Endothelial cell of umbilical vein (primary cell): Measurements from ENCODE around the gene CD74. TPM values are rescaled to one million over a fixed set of nuclear protein-coding genes. Genes with fewer than 3 reads are reported as not detected.

ENCODE experiments used
- BruUV-seq: library from RNA; stranded (reverse); fragments of 400-500 nt; replicated peaks from 2 replicates; lab custom pipeline; 2021; lab: Mats Ljungman, UMichigan
- CTCF ChIA-PET: fragments of 300-600, 350-600 bp; sonication (Branson Sonifier 250); formaldehyde crosslinking; loops from one replicate; lab custom pipeline; 2021; ENCODE audit warnings: antibody characterized with exemption, inconsistent platforms; lab: Charles Lee
- POLR2A ChIA-PET: fragments of 300-600, 350-600 bp; sonication (Branson Sonifier 250); formaldehyde crosslinking; loops from one replicate; lab custom pipeline; 2021; ENCODE audit warnings: antibody characterized with exemption, inconsistent platforms; lab: Charles Lee
- DNase-seq: peaks from one replicate; pipeline ENCODE4 v3.0.0-alpha.2; 2011; ENCODE audit warnings: low read depth, low spot score
- FAIRE-seq: peaks from 2 replicates; lab custom pipeline; 2011; peaks lifted over from hg19 to GRCh38; lab: Jason Lieb, UNC
- H2AFZ ChIP-seq: 2 replicates; pipeline ENCODE4 v1.6.0; 2012; ENCODE audit warnings: low read depth, low read length, control low read depth, inconsistent platforms
- H3K27ac ChIP-seq: 2 replicates; pipeline ENCODE4 v1.5.1; 2011; ENCODE audit warnings: low read depth, mild to moderate bottlenecking, control low read depth, low read length, moderate library complexity; ENCODE audit not compliant: insufficient read depth
- H3K27me3 ChIP-seq, 2 experiments: 2 replicates each; pipeline versions ENCODE4 v1.6.0 to v1.6.1; 2011; ENCODE audit warnings: low read length in 2 of 2, mixed read lengths in 1 of 2; ENCODE audit not compliant: control insufficient read depth in 2 of 2, insufficient read depth in 2 of 2
- H3K36me3 ChIP-seq, 2 experiments: 2 replicates in 1 of 2; 3 replicates in 1 of 2; pipeline ENCODE4 v1.5.1; 2011; ENCODE audit warnings: low read length in 2 of 2, mild to moderate bottlenecking in 1 of 2, moderate library complexity in 1 of 2; ENCODE audit not compliant: control insufficient read depth in 2 of 2, insufficient read depth in 2 of 2; ENCODE audit errors: extremely low read depth in 1 of 2
- H3K4me1 ChIP-seq: 3 replicates; pipeline ENCODE4 v1.5.1; 2011; ENCODE audit warnings: mild to moderate bottlenecking, low read length; ENCODE audit not compliant: control insufficient read depth, insufficient read depth; ENCODE audit errors: extremely low read depth
- H3K4me2 ChIP-seq: 2 replicates; pipeline ENCODE4 v1.6.1; 2011; ENCODE audit warnings: low read length, control low read depth, mixed read lengths; ENCODE audit not compliant: insufficient read depth
- H3K4me3 ChIP-seq, 3 experiments: fragments of 200-600 bp in 1 of 3; sonication (generic), shearing (Covaris generic) in 1 of 3; replicated peaks in 1 of 3; 2 replicates each; pipeline ENCODE4 v1.5.1; 2011 to 2016; ENCODE audit warnings: control low read depth in 3 of 3, low read length in 3 of 3, mild to moderate bottlenecking in 2 of 3, inconsistent platforms in 1 of 3, low read depth in 1 of 3, moderate library complexity in 1 of 3; ENCODE audit not compliant: insufficient read depth in 1 of 3
- H3K79me2 ChIP-seq: 2 replicates; pipeline ENCODE4 v1.6.0; 2012; ENCODE audit warnings: low read length, inconsistent platforms; ENCODE audit not compliant: control insufficient read depth, insufficient read depth
- H3K9ac ChIP-seq: replicated peaks from 2 replicates; pipeline ENCODE3; 2011; ENCODE audit warnings: low read length, control low read depth; ENCODE audit not compliant: insufficient read depth; ENCODE audit errors: extremely low read depth
- H3K9me1 ChIP-seq: replicated peaks from 3 replicates; pipeline ENCODE4 v1.6.0; 2011; ENCODE audit warnings: mild to moderate bottlenecking, low read length; ENCODE audit not compliant: control insufficient read depth, insufficient read depth; ENCODE audit errors: extremely low read depth
- H3K9me3 ChIP-seq: replicated peaks from 2 replicates; pipeline ENCODE4 v1.5.1; 2012; ENCODE audit warnings: low read length, inconsistent platforms; ENCODE audit not compliant: control insufficient read depth, insufficient read depth
- H4K20me1 ChIP-seq: replicated peaks from 2 replicates; pipeline ENCODE3; 2011; ENCODE audit warnings: mild to moderate bottlenecking, low read length; ENCODE audit not compliant: control insufficient read depth, insufficient read depth; ENCODE audit errors: extremely low read depth
- CTCF ChIP-seq, 2 donors: IDR thresholded peaks; 1 replicate in 1 of 2; 2 replicates in 1 of 2; pipeline ENCODE4 v1.5.1; 2011; ENCODE audit warnings: low read length in 2 of 2, mild to moderate bottlenecking in 2 of 2, moderate library complexity in 2 of 2, control low read depth in 1 of 2, inconsistent platforms in 1 of 2, low read depth in 1 of 2; ENCODE audit not compliant: insufficient read depth in 1 of 2; ENCODE audit errors: extremely low read depth in 1 of 2
- EZH2 ChIP-seq: IDR thresholded peaks from 2 replicates; pipeline ENCODE4 v1.6.1; 2012; ENCODE audit warnings: borderline replicate concordance, low read depth, mild to moderate bottlenecking, moderate library complexity, low read length, inconsistent platforms; ENCODE audit not compliant: severe bottlenecking
- FOS ChIP-seq: IDR thresholded peaks from 2 replicates; pipeline ENCODE4 v1.6.1; 2011; ENCODE audit warnings: mild to moderate bottlenecking, low read length, moderate library complexity, borderline replicate concordance; ENCODE audit not compliant: insufficient read depth
- GATA2 ChIP-seq: IDR thresholded peaks from 2 replicates; pipeline ENCODE4 v1.7.0; 2011; ENCODE audit warnings: low read depth, mild to moderate bottlenecking, moderate library complexity, mixed read lengths, low read length; ENCODE audit not compliant: insufficient read length, insufficient read depth
- JUN ChIP-seq: IDR thresholded peaks from 2 replicates; pipeline ENCODE4 v1.6.1; 2011; ENCODE audit warnings: borderline replicate concordance, low read depth; ENCODE audit not compliant: insufficient read length, insufficient read depth
- MYC ChIP-seq: IDR thresholded peaks from one replicate; pipeline ENCODE4 v1.6.1; 2011; ENCODE audit warnings: mild to moderate bottlenecking, low read depth, low read length
- POLR2AphosphoS5 ChIP-seq: IDR thresholded peaks from 2 replicates; pipeline ENCODE4 v1.6.1; 2012; ENCODE audit warnings: low read depth, mild to moderate bottlenecking, control low read depth, low read length, moderate library complexity; ENCODE audit not compliant: insufficient read depth
- dilution Hi-C: fragments of 300-500 bp; cut with MboI; formaldehyde crosslinking; loops from one replicate; pipeline ENCODE4 v1.15.0; 2019; ENCODE audit warnings: low sequenced_read_pairs; ENCODE audit not compliant: extremely low pct_ligation_motif_present
- intact Hi-C: fragments of 100-400 bp; cut with micrococcal nuclease; formaldehyde crosslinking; loops from one replicate; pipeline ENCODE4 v1.10.0; 2022
- polyA plus RNA-seq, 4 experiments: library from polyadenylated mRNA; depleted of rRNA in 3 of 4; stranded (reverse) in 3 of 4; unstranded in 1 of 4; fragments of >200 nt; gene quantifications; 2 replicates each; pipeline versions ENCODE4 v1.2.1 to v1.2.3, GENCODE V29; 2011 to 2012; ENCODE audit warnings: missing spikeins in 1 of 4
- total RNA-seq: library from RNA; stranded (reverse); gene quantifications from 2 replicates; pipeline ENCODE4 v1.2.3, GENCODE V29; 2021

CD74 gene
- total and polyA plus RNA-seq, 2 donors (not counting 3 experiments of a cell fraction or from before 2014, with no cell fraction given), result 0.62 to 1.3 TPM

- Histone ChIP-seq H3K27ac (no peak overlapping the region), H3K4me2 (no peak overlapping the region), H3K79me2 (no peaks in the 10 kb centered on the region), H3K9me1 (no peaks in the 10 kb centered on the region), H3K27me3 (no peaks in the 10 kb centered on the region), H3K9me3 (no peaks in the 10 kb centered on the region), H3K4me3 (no peak overlapping the region), H3K9ac (no peak overlapping the region), H3K36me3 (peaks cover 5 to 16% of the 10 kb centered on the region in 2 experiments), H3K4me1 (no peaks in the 10 kb centered on the region), H2AFZ (no peak overlapping the region), H4K20me1 (no peaks in the 10 kb centered on the region)
- dilution Hi-C loops, result no loop called here
- DNase-seq (no peak), FAIRE-seq (no peak)
- TF ChIP-seq EZH2 (no peak), MYC (no peak), POLR2AphosphoS5 (no peak), FOS (no peak), GATA2 (no peak), CTCF (IDR thresholded peaks at IDR 0.05; ENCODE audit: extremely low read depth in 1 of 2, insufficient read depth in 1 of 2, low read depth in 1 of 2, low read length in 2 of 2) (no peak), JUN (no peak)
- ChIA-PET POLR2A (no interaction called here), CTCF (interaction anchor here (1.3 to 2.2 kb wide), 2 partner anchors 9 to 34 kb away, joined by 5 to 8 read pairs; no protein-coding TSS in a partner anchor)
- intact Hi-C loops, result no loop called here
- no TSS peak for BruUV-seq
These were observed 11.1 kb downstream of the CD74 start for GRCh38 chr5:150401376-150402228.
